Smooth muscle cell (in vitro differentiated cells): Measurements from ENCODE around the gene SLC6A3. TPM values are rescaled to one million over a fixed set of nuclear protein-coding genes. Genes with fewer than 3 reads are reported as not detected.

Experiments used
- DNase-seq: peaks from one replicate; lab custom pipeline; 2025; ENCODE audit not compliant: unreplicated experiment; lab: John Stamatoyannopoulos, UW
- H2AFZ ChIP-seq: fragments of 200-600 bp; sonication (generic); 2 replicates; pipeline ENCODE4 v1.6.0; 2016; ENCODE audit warnings: antibody characterized with exemption, low read depth, mild to moderate bottlenecking
- H3F3A ChIP-seq: fragments of 200-600 bp; sonication (generic); 2 replicates; pipeline ENCODE4 v1.6.0; 2017; ENCODE audit warnings: antibody characterized with exemption, low read depth
- H3K27ac ChIP-seq: fragments of 200-600 bp; sonication (generic); 2 replicates; pipeline ENCODE4 v1.5.1; 2016; ENCODE audit warnings: low read depth, mild to moderate bottlenecking
- H3K27me3 ChIP-seq: fragments of 200-600 bp; sonication (generic); 2 replicates; pipeline ENCODE4 v1.6.1; 2016; ENCODE audit warnings: low read depth, mild to moderate bottlenecking
- H3K36me3 ChIP-seq: fragments of 200-600 bp; sonication (generic); 2 replicates; pipeline ENCODE4 v1.5.1; 2016; ENCODE audit warnings: low read depth
- H3K4me1 ChIP-seq: fragments of 200-600 bp; sonication (generic); 2 replicates; pipeline ENCODE4 v1.5.1; 2016; ENCODE audit warnings: low read depth
- H3K4me2 ChIP-seq: fragments of 200-600 bp; sonication (generic); 2 replicates; pipeline ENCODE4 v1.6.0; 2016; ENCODE audit warnings: mild to moderate bottlenecking
- H3K4me3 ChIP-seq: fragments of 200-600 bp; sonication (generic); 2 replicates; pipeline ENCODE4 v1.5.1; 2016; ENCODE audit warnings: mild to moderate bottlenecking
- H3K79me2 ChIP-seq: fragments of 200-600 bp; sonication (generic); 2 replicates; pipeline ENCODE4 v1.6.0; 2016; ENCODE audit warnings: low read depth, mild to moderate bottlenecking
- H3K9ac ChIP-seq: fragments of 200-600 bp; sonication (generic); 2 replicates; pipeline ENCODE4 v1.6.0; 2016; ENCODE audit warnings: low read depth
- H3K9me3 ChIP-seq: fragments of 200-600 bp; sonication (generic); replicated peaks from 2 replicates; pipeline ENCODE4 v1.5.1; 2016; ENCODE audit warnings: low read depth
- H4K20me1 ChIP-seq: fragments of 200-600 bp; sonication (generic); 2 replicates; pipeline ENCODE4 v1.6.0; 2016; ENCODE audit warnings: low read depth
- WGBS: methylation state at CpG from one replicate; pipeline ENCODE4 v1.1.7; 2016; ENCODE audit warnings: low lambda C conversion rate; 5-methylcytosine and 5-hydroxymethylcytosine counted together
- polyA plus RNA-seq: library from polyadenylated mRNA; unstranded; fragments of >200 nt; fragmentation: Nextera tagmentation; extraction: Ambion mirVana; gene quantifications from 2 replicates; pipeline ENCODE4 v1.2.1, GENCODE V29; 2016
- total RNA-seq: library from RNA; depleted of rRNA; stranded (reverse); fragments of >200 nt; gene quantifications from 2 replicates; pipeline ENCODE4 v1.2.3, GENCODE V29; 2014
- TF ChIP-seq, protein P1 (sequence below): fragments of 200-600 bp; sonication (generic); IDR thresholded peaks from 2 replicates; pipeline ENCODE4 v1.5.1; 2017; ENCODE audit warnings: borderline replicate concordance, mild to moderate bottlenecking, antibody characterized with exemption; ENCODE audit not compliant: insufficient read depth, poor library complexity, severe bottlenecking

The SLC6A3 gene
- total and polyA plus RNA-seq, 2 experiments from 2014 or later: not detected

GRCh38 chr5:1418238-1418920, 26.9 kb downstream of the SLC6A3 start:
- Histone ChIP-seq H4K20me1 (no peaks in the 10 kb centered on the region), H3K36me3 (no peaks in the 10 kb centered on the region), H3K27me3 (no peaks in the 10 kb centered on the region), H3K4me1 (no peaks in the 10 kb centered on the region), H3K9ac (no peak overlapping the region), H3K4me3 (no peak overlapping the region), H3K9me3 (no peaks in the 10 kb centered on the region), H3K27ac (no peak overlapping the region), H2AFZ (no peak overlapping the region), H3K79me2 (no peaks in the 10 kb centered on the region), H3F3A (no peaks in the 10 kb centered on the region), H3K4me2 (no peak overlapping the region)
- TF ChIP-seq, protein P1, sequence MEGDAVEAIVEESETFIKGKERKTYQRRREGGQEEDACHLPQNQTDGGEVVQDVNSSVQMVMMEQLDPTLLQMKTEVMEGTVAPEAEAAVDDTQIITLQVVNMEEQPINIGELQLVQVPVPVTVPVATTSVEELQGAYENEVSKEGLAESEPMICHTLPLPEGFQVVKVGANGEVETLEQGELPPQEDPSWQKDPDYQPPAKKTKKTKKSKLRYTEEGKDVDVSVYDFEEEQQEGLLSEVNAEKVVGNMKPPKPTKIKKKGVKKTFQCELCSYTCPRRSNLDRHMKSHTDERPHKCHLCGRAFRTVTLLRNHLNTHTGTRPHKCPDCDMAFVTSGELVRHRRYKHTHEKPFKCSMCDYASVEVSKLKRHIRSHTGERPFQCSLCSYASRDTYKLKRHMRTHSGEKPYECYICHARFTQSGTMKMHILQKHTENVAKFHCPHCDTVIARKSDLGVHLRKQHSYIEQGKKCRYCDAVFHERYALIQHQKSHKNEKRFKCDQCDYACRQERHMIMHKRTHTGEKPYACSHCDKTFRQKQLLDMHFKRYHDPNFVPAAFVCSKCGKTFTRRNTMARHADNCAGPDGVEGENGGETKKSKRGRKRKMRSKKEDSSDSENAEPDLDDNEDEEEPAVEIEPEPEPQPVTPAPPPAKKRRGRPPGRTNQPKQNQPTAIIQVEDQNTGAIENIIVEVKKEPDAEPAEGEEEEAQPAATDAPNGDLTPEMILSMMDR: no peak
- WGBS: 79% methylated on average over 2 of the region's 2 CpGs
- DNase-seq: no peak

DNA sequence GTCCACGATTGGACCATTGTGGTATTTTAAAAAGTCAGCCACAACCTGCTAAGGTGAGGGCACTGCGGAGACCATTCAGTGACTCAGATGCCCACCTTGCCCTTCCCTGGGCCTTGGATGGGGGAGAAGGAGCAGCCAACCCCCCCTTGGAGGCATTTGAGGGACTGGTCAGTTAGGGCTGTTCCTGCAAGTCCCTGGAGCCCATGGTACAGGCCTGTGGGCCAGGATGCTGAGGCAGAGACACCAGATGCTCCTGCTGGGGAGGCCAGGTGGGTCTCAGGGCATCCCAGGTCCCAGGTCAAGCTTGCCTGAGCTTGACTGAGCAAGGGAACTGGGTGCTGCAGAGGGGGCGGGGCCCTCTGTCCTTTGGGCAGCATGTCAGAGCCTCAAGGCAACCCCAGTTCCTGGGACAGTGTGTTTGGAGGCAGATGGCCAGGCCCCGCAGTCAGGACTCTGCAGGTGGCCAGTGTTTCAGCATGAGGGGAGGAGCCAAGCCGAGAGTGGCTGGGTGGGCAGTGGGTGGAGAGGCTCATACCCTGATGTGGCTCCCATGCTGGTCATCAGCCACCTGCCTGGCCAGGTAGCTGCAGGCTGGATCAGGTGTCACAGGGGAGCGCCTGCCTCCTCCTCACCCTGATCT, 27.5 kb downstream of the SLC6A3 start:
- Histone ChIP-seq H3K9ac (no peak overlapping the region), H3K4me3 (no peak overlapping the region), H3K27ac (no peak overlapping the region), H3K27me3 (no peaks in the 10 kb centered on the region), H3K9me3 (no peaks in the 10 kb centered on the region), H2AFZ (no peak overlapping the region), H3K79me2 (no peaks in the 10 kb centered on the region), H3K4me1 (no peaks in the 10 kb centered on the region), H3F3A (no peaks in the 10 kb centered on the region), H3K36me3 (no peaks in the 10 kb centered on the region), H4K20me1 (no peaks in the 10 kb centered on the region), H3K4me2 (no peak overlapping the region)
- 86% methylated on average over 6 of the region's 6 CpGs for WGBS
- TF ChIP-seq, protein P1: no peak
- no peak for DNase-seq

DNA sequence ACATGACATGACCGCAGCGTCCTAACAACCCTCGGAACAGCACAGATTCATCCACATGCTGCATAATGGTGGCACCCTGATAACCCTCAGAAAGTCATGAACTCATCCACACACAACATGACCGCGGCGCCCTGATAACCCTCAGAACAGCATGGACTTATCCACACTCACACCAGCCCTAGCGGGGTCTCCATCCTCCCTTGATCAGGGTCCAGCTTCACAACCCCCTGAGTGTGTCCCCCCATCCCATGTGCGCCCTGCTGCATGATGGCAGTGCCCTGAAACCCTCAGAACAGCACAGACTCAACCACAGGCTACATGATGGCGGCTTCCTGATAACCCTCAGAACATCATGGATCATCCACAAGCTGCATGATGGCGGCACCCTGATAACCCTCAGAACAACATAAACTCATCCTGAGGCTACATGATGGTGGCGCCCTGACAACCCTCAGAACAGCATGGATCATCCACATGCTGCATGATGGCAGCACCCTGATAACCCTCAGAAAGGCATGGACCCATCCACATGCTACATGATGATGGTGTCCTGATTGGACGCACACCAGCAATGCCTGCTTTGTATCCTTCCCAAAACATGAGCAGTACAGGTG, 28.3 kb downstream of the SLC6A3 start:
- H3K4me1 ChIP-seq: no peaks in the 10 kb centered on the region
- no peaks in the 10 kb centered on the region for H4K20me1 ChIP-seq
- no peak overlapping the region for H3K27ac ChIP-seq
- no peak overlapping the region for H3K4me2 ChIP-seq
- 90% methylated on average over 12 of the region's 12 CpGs for WGBS
- no peaks in the 10 kb centered on the region for H3K36me3 ChIP-seq
- H3K9ac ChIP-seq: no peak overlapping the region
- TF ChIP-seq, protein P1: no peak
- no peaks in the 10 kb centered on the region for H3K27me3 ChIP-seq
- H3K79me2 ChIP-seq: no peaks in the 10 kb centered on the region
- no peak for DNase-seq
- no peak overlapping the region for H3K4me3 ChIP-seq
- no peak overlapping the region for H2AFZ ChIP-seq
- H3F3A ChIP-seq: no peaks in the 10 kb centered on the region
- no peaks in the 10 kb centered on the region for H3K9me3 ChIP-seq
